ENCODE measurements around the gene FIGLA.

GRCh38 chr2:70738159-70738558 lies 52.3 kb downstream of the FIGLA start:
- no peak for TF ChIP-seq CTCF (IDR thresholded peaks at IDR 0.05; ENCODE audit: low read depth, low read length)
- TF ChIP-seq MYC (IDR thresholded peaks at IDR 0.05; ENCODE audit: low read depth, low read length): no peak
- TF ChIP-seq POLR2A (IDR thresholded peaks at IDR 0.05; ENCODE audit: extremely low read depth, insufficient read length): no peak
